ENCODE data around the gene EXOC3. TPM values are rescaled to one million over a fixed set of nuclear protein-coding genes. Genes with fewer than 3 reads are reported as not detected.

EXOC3 gene
- total and polyA plus RNA-seq, 4 donors: 34.8 to 61.0 (median 51.9) TPM

DNA sequence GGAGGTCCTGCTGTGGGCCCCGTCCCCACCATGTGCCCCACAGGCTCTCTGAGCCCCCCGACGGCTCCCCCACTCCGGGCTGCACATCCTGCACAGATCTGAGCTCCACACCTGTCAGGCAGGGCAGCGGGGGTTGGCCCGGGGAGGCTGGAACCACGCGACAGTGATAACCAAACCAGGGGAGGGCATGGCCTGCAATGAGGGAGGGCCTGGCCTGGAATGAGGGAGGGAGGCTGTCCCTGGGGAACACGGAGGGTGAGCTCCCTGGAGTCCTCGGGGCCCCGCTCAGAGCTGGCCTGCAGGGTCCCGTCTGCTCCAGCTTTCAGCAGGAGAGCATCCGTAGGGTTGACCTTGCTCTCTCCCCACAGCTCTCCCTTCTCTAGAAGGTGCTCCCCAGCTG lies 50.8 kb downstream of the EXOC3 start:
- ATAC-seq (ENCODE audit: insufficient read depth, low FRiP score) (no peak), DNase-seq (no peak)
- H3K36me3 ChIP-seq (ENCODE audit: control insufficient read depth in 4 of 4, insufficient read depth in 4 of 4, low read length in 4 of 4): no peaks in the 10 kb centered on the region
- H3K4me1 ChIP-seq (ENCODE audit: control insufficient read depth in 5 of 5, insufficient read depth in 5 of 5, low read length in 5 of 5): peaks cover 0 to 26% (median 0%) of the 10 kb centered on the region in 5 donors
- peaks cover 0 to 21% (median 8%) of the 10 kb centered on the region in 3 donors for H3K27me3 ChIP-seq (ENCODE audit: control insufficient read depth in 3 of 3, insufficient read depth in 3 of 3, low read length in 2 of 3)
- H3K27ac ChIP-seq (ENCODE audit: low read depth in 1 of 2, low read length in 1 of 2): no peak overlapping the region
- H3K9ac ChIP-seq (ENCODE audit: insufficient read depth in 1 of 2, low read length in 2 of 2): no peak overlapping the region
- WGBS, 2 donors: 55 to 69% methylated on average over 13 of the region's 13 CpGs
- TF ChIP-seq, protein P1, sequence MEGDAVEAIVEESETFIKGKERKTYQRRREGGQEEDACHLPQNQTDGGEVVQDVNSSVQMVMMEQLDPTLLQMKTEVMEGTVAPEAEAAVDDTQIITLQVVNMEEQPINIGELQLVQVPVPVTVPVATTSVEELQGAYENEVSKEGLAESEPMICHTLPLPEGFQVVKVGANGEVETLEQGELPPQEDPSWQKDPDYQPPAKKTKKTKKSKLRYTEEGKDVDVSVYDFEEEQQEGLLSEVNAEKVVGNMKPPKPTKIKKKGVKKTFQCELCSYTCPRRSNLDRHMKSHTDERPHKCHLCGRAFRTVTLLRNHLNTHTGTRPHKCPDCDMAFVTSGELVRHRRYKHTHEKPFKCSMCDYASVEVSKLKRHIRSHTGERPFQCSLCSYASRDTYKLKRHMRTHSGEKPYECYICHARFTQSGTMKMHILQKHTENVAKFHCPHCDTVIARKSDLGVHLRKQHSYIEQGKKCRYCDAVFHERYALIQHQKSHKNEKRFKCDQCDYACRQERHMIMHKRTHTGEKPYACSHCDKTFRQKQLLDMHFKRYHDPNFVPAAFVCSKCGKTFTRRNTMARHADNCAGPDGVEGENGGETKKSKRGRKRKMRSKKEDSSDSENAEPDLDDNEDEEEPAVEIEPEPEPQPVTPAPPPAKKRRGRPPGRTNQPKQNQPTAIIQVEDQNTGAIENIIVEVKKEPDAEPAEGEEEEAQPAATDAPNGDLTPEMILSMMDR (IDR thresholded peaks at IDR 0.05; ENCODE audit: control extremely low read depth, extremely low read depth): no peak
- H3K4me3 ChIP-seq: no peak overlapping the region
- H3K9me3 ChIP-seq (ENCODE audit: control insufficient read depth in 4 of 4, insufficient read depth in 3 of 4, low read length in 3 of 4): no peaks in the 10 kb centered on the region

DNA sequence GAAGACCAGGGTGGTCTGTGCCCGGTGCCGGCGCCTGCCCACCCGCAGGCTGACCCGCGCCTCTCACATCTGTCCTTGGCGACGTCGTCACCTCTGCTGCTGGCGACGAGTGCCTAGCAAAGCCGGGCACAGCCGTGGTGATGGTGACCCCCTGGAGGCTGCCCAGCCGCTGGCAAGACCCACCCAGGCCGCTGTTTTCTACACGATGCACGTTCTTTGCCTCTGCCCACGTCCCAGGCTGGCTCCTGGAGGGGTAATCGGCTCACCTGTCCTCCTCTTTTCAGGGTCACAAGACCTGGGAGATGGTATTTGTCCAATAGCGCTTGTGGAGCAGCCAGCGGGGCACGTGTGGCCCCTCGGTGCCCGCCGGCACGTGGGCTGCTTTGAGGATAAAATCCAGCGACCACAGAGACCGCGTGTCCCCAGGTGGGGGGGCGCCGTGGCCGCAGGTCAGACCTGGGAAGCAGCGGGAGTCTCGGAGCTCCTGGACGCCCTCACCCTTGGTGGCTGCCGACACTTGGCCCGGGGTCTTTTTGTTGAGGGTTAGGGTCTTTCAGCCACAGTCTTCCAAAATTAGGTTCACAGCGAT lies 51.8 kb downstream of the EXOC3 start:
- H3K27ac ChIP-seq (ENCODE audit: low read depth in 1 of 2, low read length in 1 of 2): no peak overlapping the region
- peaks cover 0 to 21% (median 8%) of the 10 kb centered on the region in 3 donors for H3K27me3 ChIP-seq (ENCODE audit: control insufficient read depth in 3 of 3, insufficient read depth in 3 of 3, low read length in 2 of 3)
- H3K4me3 ChIP-seq: no peak overlapping the region
- TF ChIP-seq, protein P1 (IDR thresholded peaks at IDR 0.05; ENCODE audit: control extremely low read depth, extremely low read depth): no peak
- 85 to 90% methylated on average over 38 of the region's 38 CpGs for WGBS, 2 donors
- no peak overlapping the region for H3K9ac ChIP-seq (ENCODE audit: insufficient read depth in 1 of 2, low read length in 2 of 2)
- peaks cover 0 to 16% (median 0%) of the 10 kb centered on the region in 5 donors for H3K4me1 ChIP-seq (ENCODE audit: control insufficient read depth in 5 of 5, insufficient read depth in 5 of 5, low read length in 5 of 5)
- ATAC-seq (ENCODE audit: insufficient read depth, low FRiP score): no peak
- no peaks in the 10 kb centered on the region for H3K9me3 ChIP-seq (ENCODE audit: control insufficient read depth in 4 of 4, insufficient read depth in 3 of 4, low read length in 3 of 4)
- DNase-seq: no peak
- H3K36me3 ChIP-seq (ENCODE audit: control insufficient read depth in 4 of 4, insufficient read depth in 4 of 4, low read length in 4 of 4): no peaks in the 10 kb centered on the region

DNA sequence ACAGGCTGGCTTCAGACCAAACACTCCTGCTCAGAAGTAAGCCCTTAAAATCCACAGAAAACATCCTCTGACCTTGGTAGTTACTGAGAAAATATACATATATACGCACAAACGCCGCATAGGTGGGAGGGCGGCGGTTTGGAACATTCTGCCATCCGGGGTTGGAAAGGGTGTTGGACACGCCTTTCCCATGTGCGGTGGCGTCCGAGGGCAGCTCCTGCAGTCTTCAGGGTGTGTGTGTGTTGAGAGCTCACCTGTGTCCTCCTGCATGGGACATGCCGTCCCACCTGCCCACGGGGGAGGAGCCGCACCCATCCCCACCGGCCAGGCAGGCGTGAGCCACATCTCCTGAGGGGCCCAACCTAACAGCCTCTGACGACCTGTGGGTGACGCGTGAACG lies 53.1 kb downstream of the EXOC3 start:
- DNase-seq: no peak
- H3K4me3 ChIP-seq: no peak overlapping the region
- peaks cover 0 to 14% (median 0%) of the 10 kb centered on the region in 5 donors for H3K4me1 ChIP-seq (ENCODE audit: control insufficient read depth in 5 of 5, insufficient read depth in 5 of 5, low read length in 5 of 5)
- no peak for ATAC-seq (ENCODE audit: insufficient read depth, low FRiP score)
- WGBS, 2 donors: 56 to 75% methylated on average over 19 of the region's 19 CpGs
- peaks cover 0 to 21% (median 8%) of the 10 kb centered on the region in 3 donors for H3K27me3 ChIP-seq (ENCODE audit: control insufficient read depth in 3 of 3, insufficient read depth in 3 of 3, low read length in 2 of 3)
- no peak overlapping the region for H3K27ac ChIP-seq (ENCODE audit: low read depth in 1 of 2, low read length in 1 of 2)
- H3K9ac ChIP-seq (ENCODE audit: insufficient read depth in 1 of 2, low read length in 2 of 2): no peak overlapping the region
- no peaks in the 10 kb centered on the region for H3K9me3 ChIP-seq (ENCODE audit: control insufficient read depth in 4 of 4, insufficient read depth in 3 of 4, low read length in 3 of 4)
- no peaks in the 10 kb centered on the region for H3K36me3 ChIP-seq (ENCODE audit: control insufficient read depth in 4 of 4, insufficient read depth in 4 of 4, low read length in 4 of 4)
- TF ChIP-seq, protein P1 (IDR thresholded peaks at IDR 0.05; ENCODE audit: control extremely low read depth, extremely low read depth): no peak

Data from lung (tissue), 12 donors.